ENCODE measurements around the gene FBLN5. TPM values are rescaled to one million over a fixed set of nuclear protein-coding genes. Genes with fewer than 3 reads are reported as not detected.

FBLN5 gene, protein sequence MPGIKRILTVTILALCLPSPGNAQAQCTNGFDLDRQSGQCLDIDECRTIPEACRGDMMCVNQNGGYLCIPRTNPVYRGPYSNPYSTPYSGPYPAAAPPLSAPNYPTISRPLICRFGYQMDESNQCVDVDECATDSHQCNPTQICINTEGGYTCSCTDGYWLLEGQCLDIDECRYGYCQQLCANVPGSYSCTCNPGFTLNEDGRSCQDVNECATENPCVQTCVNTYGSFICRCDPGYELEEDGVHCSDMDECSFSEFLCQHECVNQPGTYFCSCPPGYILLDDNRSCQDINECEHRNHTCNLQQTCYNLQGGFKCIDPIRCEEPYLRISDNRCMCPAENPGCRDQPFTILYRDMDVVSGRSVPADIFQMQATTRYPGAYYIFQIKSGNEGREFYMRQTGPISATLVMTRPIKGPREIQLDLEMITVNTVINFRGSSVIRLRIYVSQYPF
- 2.6 and 8.6 TPM in 2 replicates for total RNA-seq (2014; rRNA removed; shearing (Covaris generic))

DNA sequence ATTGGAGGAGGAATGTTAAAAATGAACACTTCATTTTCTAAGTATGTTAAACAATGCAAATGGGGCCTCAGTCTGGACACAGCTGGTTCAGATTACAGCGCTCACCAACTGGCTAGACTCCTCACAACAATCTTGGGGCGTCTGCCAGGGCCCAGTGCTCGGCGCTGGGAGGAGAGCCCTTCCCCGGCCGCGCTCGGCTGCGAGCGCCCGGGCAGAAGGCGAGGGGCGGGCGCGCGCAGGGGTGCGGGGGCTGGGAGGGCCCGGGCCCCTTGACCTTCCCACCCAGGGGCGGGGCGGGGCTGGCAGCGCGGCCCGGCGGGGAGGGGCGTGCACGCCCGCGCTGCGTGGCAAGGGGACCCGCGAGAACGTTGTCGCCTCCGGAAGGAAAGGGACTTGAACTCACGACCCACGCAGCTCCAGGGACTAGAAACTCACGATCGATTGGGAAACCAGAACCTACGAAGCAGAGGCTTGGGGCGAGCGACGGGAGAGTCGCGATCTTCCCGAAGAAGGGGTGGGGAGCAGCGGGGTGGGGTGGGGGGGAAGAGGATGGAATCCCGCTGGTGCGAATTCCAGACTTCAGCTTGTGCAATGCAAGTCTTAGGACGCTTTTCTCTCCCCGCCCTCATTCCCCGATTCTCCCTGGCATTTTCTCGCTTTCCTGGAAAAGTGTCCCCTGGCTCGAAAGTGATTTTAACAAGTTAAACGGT is at the start of gene FBLN5:
FBLN5 (minus strand) TSS at position 220 of the 710 bp plus-strand sequence. CDS start 465 bp downstream, outside the sequence.
- peak; percentile 27 for DNase-seq (ENCODE audit: low spot score)

DNA sequence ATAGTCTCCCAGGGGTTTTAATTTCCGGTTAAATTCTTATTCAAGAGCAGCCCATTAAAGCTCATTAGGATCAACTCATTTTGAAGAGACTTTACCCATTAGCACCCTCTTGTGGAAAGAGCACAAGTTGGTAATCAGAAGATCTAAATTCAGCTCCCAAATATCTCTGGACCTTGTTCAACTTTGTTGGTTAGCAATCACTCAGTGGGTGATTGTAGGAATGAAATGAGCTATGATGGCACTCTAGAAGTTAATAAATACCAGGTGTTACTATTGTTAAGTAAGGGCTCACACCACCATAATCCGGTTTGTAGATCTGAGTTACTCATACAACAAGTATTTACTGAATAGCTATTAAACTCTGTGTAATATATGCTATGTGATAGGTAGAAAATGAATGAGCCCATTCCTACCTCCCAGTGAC is 49.5 kb upstream of the FBLN5 start:
- peak; percentile 54 for DNase-seq (ENCODE audit: low spot score)

DNA sequence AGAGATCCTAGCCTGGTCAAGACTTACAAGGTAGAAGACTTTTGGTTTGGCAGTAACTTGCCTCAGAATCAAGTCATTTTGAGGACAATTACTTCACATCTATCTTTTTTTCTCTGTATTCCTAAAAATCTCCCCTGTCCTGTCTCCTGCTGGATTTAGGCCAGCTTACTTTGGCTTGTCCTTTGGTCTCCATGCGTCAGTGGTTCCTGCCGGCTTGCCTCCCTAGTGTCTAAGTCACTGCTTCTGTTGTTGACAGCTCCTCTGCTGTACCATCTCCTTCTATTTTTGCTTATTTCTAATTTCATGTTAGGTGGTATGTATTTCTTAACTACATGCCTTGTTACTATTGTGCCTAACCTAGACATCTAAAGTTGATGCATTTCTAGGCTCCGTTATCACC is 39.7 kb upstream of the FBLN5 start:
- no peak for DNase-seq (ENCODE audit: low spot score)

DNA sequence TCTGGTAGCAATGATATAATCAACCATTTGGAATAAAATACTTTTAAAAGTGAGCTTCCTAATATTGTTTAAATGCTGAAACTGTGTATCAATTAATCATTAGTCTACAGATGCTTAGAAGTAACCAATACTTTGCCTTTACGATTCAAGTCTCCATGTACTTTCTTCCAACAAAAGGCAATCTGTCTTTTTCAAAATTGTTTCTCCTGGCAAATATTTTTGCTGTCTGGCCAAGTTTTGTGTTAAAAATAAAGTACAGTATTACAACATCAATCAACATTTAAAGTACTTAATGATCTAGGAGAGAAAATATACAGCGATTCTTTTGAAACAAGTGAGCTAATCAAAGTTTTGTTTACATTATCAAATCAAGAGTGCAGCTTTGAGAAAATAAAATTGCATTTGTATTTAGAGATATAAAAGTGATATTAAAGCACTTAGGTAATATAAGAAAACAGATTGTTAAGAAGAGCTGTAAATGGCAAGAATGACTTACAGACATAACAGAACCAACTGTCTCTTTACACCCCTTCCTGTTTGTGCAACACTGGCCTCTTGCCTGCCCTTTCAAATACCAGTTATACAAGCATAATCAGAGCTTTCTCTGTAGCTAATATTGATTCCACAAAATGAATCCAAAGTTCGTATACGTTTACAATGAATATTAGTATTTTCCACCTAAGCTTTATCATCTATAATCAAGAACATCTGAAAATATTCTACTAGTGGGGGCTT is 38.2 kb upstream of the FBLN5 start:
- no peak for DNase-seq (ENCODE audit: low spot score)

DNA sequence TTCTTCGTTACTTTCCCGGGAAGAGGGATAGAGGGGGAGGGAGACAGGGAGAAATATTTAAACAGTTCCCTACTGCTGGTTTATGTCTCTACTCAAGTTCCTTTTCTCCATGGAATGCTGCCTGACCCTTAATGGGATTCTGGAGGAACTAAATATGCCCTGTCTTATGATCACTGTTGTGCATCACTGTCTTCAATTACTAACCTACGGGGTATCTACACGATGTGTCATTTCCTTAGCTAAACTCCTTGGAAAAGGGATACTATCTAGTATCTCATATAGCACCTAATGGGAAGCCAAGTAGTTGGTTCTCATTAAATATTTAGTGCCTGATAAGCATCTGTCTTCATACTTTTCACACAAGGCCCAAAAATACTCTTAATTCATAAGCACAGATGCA is 37.5 kb upstream of the FBLN5 start:
- peak; percentile 23 for DNase-seq (ENCODE audit: low spot score)

DNA sequence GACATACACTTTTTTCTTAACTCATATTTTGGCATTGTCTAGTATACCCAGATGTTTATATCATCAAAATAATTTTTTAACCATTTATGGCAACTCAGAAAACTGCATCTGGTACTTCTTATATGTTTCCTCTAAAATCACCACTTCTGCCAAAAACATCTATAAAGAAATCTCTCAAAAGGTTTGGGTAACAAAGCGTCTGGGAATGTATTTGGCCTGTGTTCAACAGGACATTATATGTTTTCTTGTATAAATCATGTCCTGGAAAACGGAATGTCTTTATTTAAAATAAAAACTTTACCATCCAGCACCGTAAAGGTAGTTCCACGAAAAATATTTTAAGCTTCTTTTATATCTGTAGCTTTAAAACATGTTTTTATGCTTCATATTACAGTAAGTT is 36.1 kb upstream of the FBLN5 start:
- DNase-seq (ENCODE audit: low spot score): no peak

DNA sequence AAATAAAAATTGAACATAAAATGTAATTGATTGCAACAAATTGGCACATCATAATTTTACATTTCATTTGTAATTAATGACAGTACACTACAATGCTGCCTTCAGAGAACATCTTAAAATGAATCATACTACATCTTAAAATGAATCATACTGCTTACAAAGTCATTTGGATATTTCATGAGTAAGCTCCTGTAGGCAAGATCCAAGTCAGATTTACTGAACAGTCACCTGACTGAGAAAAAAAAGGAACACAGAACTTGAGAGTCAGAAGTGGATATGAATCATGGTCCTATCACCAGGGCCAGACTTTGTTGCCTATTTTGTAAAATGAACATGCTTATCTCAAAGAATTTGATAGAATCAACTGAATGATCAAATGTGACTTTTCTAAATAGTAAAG is 32.7 kb upstream of the FBLN5 start:
- peak; percentile 80 for DNase-seq (ENCODE audit: low spot score)

DNA sequence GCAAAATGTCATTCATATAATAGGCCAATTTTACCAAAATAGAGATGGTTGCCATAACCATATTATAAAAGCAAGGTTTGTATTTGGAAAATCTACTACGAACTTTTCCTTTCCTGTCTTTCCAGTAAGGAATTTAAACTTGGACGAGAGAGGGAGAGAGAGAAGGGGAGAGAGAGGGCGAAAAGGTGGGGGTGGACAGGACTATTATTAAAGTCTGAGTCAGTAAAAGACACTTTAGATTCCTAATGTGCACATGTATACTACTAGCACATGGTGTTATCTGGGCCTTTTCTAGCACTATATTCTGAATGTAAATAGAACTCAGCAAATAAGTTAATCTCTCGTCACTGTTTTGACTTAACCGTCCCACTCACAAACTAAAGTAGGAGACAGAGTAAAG is 30.4 kb upstream of the FBLN5 start:
- peak; percentile 12 for DNase-seq (ENCODE audit: low spot score)

DNA sequence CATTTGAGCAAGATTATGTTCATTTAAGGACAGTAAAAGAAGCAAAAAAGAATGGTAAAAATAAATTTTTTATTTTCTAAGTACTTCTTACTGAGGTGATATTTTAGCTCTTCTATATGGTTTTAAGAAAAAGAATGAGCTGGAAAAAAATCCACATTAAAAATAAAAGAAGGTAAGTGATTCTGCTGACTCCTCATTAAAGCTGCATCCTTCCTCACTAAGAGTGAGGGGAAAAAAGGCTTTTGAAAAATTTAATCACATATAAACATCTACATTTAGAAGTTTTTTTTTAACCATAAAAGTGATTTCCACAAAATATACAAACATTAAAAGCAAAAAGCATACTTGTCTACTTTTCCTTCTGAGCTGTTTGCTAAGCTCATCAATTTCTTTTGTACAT is 28.3 kb upstream of the FBLN5 start:
- DNase-seq (ENCODE audit: low spot score): no peak

DNA sequence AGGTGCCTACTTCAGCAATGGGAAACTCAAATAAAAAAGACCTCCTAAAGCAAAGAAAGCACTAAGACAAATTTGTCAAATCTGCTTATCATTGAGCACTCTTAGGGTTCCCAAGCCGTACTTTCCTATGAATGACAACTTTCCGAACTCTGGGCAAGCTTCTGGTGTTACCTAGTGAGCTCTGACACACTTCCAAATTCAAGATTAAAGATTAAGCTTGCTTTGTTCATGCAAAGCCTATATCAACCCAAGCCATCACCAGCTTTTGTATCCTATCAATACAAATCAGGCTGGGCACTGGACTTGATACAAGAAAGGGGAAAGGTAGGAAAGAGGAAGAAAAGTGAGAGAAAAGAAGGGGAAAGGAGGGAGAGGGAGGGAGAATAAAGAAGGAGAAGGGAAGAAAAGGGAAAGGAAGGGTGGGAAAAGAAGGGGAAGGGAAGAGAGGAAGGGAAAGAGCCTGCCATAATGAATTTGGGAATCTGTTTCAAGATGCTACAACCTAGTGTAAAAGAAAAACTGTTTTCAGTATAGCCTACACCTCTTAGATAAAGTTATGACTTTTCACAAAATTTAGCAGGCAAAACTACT is 23.8 kb upstream of the FBLN5 start:
- DNase-seq (ENCODE audit: low spot score): no peak

DNA sequence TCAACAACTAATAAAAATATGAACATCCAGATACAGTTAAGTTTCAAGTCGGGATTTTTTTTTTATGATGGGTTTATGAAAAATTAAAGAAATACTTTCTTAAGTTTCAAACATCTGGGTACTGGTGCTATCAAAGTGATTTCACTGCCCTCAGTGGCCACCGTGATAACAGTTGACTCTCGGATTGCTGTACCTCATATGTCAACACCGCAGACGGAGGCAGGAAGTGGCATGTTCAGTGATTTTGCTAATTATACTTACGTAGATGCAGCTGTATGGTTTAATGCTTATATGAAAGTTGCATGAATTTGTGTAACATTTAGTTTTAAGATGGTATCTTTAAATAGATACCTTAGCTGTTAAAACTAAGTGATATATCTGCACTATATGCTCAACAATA is 20.8 kb upstream of the FBLN5 start:
- DNase-seq (ENCODE audit: low spot score): no peak

DNA sequence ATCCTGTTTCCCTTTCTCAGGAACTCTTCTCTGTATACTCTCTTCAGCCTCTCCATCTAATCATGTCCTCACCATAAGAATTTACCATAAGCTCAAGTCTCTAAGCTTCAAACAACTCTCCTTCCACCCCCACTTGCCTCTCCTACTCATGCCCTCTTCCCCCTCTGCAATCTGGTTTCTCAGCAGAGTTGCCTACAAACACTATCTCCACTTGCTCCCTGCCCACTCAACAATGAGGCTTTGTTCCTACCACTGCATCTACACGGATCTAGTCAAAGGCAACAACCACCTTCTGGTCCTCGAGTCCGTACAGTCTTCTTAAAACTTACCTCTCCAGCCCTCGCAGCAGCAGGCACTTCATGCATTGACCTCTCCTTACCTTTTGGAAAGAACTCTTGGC is 17.2 kb upstream of the FBLN5 start:
- DNase-seq (ENCODE audit: low spot score): no peak

DNA sequence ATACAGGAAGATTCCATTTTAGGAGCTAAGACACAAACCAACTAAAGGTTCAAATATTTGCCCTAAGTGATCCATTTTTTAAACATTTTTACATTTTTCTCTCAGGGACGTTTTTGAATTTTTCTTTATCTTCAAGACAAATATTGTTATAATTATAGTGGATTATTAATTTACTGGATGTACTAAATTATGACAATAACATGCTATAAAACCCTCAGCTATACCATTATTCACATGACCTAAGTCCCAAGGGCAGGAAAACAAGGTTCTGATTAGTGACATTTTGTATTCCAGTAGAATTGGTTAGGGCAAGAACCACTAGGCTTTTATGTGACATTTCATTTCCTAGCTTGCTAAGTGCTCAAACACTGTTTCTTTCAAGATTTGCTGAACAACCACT is 16.5 kb upstream of the FBLN5 start:
- no peak for DNase-seq (ENCODE audit: low spot score)

DNA sequence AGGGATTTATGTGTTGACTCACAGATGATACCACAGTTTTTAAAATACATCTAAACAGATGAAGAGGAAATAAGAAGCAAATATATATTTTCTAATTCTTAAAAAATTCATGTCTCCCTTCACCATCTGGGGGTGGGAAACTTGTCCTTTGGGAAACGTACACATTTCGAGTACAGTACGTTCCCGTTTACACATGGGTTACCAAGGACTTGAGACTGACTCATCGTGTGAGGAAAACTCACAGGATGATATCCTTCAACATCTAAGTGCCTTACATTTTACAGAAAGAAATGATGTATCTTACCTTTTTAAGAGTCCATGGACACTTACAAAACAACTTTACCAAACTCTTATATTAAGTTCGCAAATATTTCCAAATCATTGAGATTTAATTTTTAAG is 16.0 kb upstream of the FBLN5 start:
- no peak for DNase-seq (ENCODE audit: low spot score)

DNA sequence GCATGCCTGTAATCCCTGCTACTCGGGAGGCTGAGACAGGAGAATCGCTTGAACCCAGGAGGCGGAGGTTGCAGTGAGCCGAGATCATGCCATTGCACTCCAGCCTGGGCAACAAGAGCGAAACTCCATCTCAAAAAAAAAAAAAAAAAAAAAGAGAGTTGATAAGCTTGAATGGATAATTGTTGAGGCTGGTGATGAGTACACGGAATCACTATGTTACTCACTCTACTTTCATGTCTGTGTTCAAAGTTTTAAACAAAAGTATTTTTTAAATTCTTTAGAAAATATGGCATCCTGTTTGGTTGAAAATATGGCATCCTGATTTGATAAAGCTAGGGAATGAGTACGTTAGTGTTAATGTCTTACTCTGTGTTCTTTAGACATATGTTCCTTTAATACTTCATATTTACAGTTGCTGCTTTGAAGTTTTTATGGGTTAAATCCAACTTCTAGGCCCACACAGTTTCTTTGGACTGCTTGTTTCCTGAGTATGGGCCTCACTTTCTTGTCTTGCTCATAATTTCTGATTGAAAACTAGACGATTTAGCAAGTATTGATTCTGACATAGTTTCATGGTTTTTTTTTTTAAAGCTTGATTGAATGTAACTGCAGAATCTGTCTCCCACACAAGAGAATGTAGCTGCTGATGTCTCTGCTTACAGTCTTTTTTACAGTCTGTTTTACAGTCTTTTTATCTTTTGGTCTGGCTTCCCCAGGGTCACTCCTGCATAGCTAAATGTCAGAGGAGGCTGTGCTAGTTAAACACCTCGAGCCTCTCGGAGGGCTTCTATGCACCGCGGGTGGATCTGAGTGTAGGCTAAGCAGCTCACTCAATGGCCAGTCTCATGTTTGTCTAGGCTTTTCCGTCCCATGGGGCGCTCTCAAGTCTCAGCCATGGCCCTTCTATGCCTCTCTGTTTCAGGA is 14.1 kb upstream of the FBLN5 start:
- no peak for DNase-seq (ENCODE audit: low spot score)

DNA sequence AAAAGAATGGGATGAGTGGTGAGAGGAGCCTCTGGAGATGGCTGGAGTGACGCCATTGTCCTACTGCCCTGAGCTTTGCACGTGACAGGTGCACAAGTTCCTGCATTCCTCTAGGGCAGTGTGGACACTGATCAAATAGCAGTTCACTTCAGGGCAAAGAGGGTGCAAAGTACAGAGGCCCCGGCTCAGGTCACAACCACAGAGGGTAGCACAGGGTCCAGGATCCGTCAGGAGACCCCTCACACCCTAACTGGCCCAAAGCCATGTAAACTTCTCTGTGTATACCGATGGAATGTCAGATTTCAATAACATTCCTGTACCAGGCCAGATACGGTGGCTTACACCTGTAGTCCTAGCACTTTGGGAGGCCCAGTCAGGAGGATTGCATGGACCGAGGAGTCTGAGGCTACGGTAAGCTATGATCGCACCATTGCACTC is 10.4 kb upstream of the FBLN5 start:
- DNase-seq (ENCODE audit: low spot score): no peak

DNA sequence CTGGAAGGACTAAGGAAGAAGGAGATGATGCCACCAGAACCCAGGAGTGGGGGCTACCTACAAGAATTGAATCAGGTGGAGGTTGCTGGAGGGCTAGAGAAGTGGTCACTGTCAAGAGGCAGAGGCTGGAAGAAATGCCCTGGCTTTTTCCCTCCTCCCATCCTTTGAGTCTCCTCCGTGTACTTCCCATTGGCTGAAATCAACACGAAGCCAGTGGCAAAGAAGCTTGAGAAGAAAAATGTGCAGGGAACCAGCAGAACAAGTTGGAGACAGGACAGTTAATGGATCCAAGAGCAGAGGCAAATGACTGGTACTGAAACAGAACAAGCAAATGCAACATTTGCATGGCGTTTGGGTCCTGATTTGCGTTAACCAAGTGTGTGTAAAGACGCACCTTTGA is 9.1 kb upstream of the FBLN5 start:
- DNase-seq (ENCODE audit: low spot score): no peak

DNA sequence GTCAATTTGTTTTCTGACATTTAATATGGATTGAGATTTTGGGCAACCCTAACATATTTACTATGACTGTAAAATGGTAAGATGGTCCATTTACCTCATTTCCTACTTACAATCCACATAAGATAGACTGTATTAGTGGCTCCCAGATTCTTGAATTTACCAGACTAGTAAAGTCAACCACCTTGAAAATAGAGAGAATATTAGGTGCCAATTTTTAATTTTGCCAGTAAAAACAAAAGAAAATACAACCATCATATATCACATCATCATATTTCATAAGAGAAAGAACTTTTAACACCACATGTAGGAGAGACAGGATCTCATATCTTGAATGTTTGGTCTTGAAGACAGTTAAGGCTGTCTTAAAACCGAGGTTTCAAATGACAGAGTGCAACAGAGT is 7.7 kb upstream of the FBLN5 start:
- no peak for DNase-seq (ENCODE audit: low spot score)

DNA sequence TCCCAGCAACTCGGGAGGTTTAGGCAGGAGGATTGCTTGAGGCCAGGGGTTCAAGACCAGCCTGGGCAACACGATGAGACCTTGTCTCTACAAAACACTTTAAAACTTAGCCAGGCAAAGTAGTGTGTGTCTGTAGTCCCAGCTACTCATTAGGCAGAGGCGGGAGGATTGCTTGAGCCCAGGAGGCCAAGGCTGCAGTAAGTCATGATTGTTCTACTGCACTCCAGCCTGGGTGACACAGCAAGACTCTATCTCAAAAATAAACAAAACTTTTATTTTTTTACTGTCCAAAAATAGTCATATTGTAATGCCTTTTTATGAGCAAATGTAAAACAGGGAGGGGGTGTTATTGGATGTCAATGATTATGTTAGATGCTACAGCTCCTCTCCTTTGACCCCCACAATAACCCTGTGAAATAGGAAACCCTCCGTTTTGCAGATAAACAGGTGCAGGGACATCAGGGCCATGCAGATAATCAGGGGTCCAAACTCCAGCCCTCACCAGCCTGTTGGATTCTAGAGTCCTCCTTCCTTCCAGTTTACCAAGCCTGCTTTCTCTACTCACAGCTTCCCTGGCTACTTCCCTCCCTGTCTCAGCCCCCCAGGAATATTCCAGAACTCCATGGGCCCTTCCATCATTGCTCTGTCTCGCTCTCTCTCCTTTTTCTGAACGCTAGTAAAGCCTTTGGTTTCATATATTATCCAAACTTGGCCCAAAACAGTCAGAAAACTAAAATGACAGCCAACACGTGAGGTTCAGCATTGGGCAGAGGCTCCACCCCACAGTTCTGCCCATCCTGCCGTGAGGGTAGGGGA is 5.9 kb upstream of the FBLN5 start:
- DNase-seq (ENCODE audit: low spot score): no peak

All from A172 (cell line).